Measurements from ENCODE around the gene SLC2A1.

DNA sequence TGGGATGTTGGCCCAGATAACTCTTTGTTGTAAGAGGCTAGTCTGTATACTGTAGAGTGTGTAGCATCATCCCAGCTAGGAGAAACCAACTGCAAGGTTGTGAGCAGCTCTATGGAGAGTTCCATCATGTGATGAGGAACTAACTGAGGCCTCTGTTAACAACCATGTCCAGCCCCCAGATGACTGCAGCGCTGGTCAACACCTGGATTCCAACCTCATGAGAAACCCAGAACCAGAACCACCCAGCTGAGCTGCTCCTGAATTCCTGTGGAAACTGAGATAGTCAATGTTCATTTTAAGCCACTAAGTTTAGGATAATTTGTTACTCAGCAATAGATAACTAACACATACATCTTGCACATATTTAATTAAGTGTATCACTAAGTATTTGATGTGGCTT is 41.6 kb upstream of the SLC2A1 start:
- TF ChIP-seq EZH2 (IDR thresholded peaks at IDR 0.05; ENCODE audit: borderline replicate concordance) (no peak), EZH2phosphoT487 (IDR thresholded peaks at IDR 0.05; ENCODE audit: low read depth, severe bottlenecking, unreplicated experiment) (no peak)
- TF ChIP-seq, protein P1, sequence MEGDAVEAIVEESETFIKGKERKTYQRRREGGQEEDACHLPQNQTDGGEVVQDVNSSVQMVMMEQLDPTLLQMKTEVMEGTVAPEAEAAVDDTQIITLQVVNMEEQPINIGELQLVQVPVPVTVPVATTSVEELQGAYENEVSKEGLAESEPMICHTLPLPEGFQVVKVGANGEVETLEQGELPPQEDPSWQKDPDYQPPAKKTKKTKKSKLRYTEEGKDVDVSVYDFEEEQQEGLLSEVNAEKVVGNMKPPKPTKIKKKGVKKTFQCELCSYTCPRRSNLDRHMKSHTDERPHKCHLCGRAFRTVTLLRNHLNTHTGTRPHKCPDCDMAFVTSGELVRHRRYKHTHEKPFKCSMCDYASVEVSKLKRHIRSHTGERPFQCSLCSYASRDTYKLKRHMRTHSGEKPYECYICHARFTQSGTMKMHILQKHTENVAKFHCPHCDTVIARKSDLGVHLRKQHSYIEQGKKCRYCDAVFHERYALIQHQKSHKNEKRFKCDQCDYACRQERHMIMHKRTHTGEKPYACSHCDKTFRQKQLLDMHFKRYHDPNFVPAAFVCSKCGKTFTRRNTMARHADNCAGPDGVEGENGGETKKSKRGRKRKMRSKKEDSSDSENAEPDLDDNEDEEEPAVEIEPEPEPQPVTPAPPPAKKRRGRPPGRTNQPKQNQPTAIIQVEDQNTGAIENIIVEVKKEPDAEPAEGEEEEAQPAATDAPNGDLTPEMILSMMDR (IDR thresholded peaks at IDR 0.05; ENCODE audit: poor library complexity): no peak
